RCC 7860 (cell line): ENCODE results near the gene OPHN1.
A peak's percentile ranks its signal among the peaks of the same experiment; 100 is the strongest.

Source experiments
- DNase-seq: peaks from one replicate; pipeline ENCODE4 v3.0.0-alpha.2; 2015; ENCODE audit warnings: low spot score
- FAIRE-seq: peaks from 2 replicates; lab custom pipeline; 2012; peaks lifted over from hg19 to GRCh38; lab: Jason Lieb, UNC

OPHN1 gene, protein sequence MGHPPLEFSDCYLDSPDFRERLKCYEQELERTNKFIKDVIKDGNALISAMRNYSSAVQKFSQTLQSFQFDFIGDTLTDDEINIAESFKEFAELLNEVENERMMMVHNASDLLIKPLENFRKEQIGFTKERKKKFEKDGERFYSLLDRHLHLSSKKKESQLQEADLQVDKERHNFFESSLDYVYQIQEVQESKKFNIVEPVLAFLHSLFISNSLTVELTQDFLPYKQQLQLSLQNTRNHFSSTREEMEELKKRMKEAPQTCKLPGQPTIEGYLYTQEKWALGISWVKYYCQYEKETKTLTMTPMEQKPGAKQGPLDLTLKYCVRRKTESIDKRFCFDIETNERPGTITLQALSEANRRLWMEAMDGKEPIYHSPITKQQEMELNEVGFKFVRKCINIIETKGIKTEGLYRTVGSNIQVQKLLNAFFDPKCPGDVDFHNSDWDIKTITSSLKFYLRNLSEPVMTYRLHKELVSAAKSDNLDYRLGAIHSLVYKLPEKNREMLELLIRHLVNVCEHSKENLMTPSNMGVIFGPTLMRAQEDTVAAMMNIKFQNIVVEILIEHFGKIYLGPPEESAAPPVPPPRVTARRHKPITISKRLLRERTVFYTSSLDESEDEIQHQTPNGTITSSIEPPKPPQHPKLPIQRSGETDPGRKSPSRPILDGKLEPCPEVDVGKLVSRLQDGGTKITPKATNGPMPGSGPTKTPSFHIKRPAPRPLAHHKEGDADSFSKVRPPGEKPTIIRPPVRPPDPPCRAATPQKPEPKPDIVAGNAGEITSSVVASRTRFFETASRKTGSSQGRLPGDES

GRCh38 chrX:68433155-68433980, at the start of gene OPHN1:
Gene OPHN1 (minus strand): TSS chrX:68433495. CDS start chrX:68433020, 475 bp downstream.
- DNase-seq (peak; percentile 71), FAIRE-seq (peak; percentile 78)

GRCh38 chrX:68480969-68481368, 47.7 kb upstream of the OPHN1 start:
- FAIRE-seq (no peak), DNase-seq (no peak)

DNA sequence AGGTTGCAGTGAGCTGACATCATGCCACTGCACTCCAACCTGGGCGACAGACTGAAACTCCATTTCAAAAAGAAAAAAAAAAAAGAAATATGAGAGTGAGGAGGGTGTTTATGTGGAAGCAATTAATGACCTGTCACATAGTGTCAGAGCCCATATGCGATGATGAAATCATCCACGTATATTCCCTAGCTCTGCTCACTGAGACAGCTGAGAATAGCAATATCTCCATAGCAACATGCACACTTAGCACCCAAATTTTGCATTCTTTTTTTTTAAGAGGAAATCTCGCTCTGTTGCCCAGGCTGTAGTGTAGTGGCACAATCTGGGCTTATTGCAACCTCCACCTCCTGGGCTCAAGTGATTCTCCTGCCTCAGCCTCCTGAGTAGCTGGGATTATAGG, 31.5 kb upstream of the OPHN1 start:
- no peak for DNase-seq
- FAIRE-seq: no peak

DNA sequence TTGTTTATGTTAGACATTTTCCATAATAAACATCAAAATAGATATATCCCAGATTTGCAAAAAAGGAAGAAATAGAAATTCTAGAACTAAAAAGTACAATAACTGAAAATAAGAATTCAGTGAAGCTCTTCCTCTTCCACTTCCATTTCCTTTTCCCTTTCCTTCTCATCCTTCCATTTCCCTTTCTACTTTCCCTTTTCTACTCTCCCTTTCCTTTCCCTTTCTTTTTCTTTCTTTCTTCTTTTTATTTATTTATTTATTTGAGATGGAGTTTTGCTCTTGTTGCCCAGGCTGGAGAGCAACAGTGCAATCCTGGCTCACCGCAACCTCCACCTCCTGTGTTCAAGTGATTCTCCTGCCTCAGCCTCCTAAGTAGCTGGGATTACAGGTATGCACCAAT, 30.6 kb upstream of the OPHN1 start:
- no peak for FAIRE-seq
- no peak for DNase-seq

DNA sequence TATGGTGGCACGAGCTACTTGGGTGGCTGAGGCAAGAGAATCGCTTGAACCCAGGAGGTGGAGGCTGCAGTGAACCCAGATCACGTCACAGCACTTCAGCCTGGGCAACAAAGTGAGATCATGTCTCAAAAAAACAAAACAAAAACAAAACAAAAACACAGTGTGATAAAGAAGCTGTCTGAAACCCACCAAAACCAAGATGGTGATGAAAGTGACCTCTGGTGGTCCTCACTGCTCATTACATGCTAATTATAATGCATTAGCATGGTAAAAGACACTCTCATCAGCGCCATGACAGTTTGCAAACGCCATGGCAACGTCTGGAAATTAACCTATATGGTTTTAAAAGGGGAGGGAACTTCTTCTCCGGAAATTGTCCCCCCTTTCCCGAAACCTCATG, 29.4 kb upstream of the OPHN1 start:
- DNase-seq (peak; percentile 30), FAIRE-seq (no peak)

DNA sequence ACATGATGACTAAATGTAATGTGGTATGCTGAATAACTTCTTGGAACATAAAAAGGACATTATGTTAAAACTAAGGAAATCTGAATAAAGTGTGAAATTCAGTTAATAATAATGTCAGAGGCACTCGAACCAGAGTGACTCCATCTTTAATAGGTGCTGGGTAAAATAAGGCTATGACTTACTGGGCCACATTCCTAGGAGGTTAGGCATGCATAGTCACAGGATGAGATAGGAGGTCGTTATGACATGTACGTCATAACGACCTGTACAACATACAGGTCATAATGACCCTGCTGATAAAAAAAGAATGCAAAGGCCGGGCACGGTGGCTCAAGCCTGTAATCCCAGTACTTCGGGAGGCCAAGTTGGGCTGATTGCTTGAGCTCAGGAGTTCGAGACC, 28.9 kb upstream of the OPHN1 start:
- peak; percentile 65 for DNase-seq

DNA sequence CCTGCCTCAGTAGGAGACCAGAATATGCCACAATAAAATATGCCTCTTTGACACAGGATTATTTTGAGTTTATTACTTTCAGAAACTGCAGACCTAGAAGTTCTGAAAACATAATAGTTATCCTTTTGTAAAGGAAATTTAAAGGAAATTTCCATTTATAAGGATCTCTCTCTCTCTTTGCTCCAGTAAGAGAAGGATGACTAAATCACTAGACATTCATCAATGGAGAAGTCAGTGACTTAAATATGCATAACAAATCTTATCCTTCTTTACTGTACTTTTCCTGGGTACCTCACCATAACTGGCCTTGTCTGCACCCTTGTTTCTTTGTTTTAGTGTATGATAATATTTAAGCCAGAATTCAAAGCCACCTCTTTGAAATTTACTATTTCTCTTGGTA, 28.3 kb upstream of the OPHN1 start:
- DNase-seq: no peak

More for the DNA sequence above, 28.9 kb upstream of the OPHN1 start:
- no peak for FAIRE-seq

DNA sequence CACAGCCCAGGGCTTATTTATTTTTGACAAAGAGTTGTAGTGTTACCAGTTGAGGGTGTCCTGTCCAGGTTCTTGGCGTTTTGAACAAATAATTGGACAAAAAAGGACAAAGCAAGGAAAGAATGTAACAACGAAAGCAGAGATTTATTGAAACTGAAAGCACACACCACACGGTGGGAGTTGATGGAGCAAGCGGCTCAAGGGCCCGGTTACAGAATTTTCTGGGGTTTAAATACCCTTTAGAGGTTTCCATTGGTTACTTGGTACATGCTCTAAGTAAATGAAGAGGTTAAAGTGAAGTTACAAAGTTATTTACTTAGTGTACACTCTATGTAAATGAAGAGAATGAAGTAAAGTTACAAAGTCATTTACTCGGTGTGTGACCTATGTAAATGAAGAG, 27.8 kb upstream of the OPHN1 start:
- FAIRE-seq (no peak), DNase-seq (no peak)

More for the DNA sequence above, 28.3 kb upstream of the OPHN1 start:
- no peak for FAIRE-seq

DNA sequence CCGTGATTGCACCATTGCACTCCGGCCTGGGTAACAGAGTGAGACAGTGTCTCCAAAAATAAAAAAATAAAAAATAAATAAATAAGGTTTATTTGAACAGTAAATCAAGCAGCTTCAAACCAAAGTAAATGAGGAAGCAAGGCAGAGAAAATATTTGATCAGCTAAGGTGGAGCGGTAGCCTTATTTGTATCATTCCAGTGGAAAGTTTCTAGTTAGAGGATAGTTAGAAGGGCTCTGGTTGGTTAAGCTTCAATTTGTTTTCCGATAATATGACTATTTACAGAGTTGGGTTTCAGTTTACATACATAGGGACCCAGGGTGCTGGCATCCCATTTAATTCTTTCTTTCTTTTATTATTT, 21.8 kb upstream of the OPHN1 start:
- FAIRE-seq: no peak
- no peak for DNase-seq

GRCh38 chrX:68454476-68455150, 21.3 kb upstream of the OPHN1 start:
- no peak for FAIRE-seq
- no peak for DNase-seq

- DNase-seq: no peak
- FAIRE-seq: no peak
These were observed 18.4 kb upstream of the OPHN1 start for GRCh38 chrX:68451720-68452119.

GRCh38 chrX:68443155-68443868, 10.0 kb upstream of the OPHN1 start:
- peak; percentile 38 for DNase-seq
- FAIRE-seq: peak; percentile 81

DNA sequence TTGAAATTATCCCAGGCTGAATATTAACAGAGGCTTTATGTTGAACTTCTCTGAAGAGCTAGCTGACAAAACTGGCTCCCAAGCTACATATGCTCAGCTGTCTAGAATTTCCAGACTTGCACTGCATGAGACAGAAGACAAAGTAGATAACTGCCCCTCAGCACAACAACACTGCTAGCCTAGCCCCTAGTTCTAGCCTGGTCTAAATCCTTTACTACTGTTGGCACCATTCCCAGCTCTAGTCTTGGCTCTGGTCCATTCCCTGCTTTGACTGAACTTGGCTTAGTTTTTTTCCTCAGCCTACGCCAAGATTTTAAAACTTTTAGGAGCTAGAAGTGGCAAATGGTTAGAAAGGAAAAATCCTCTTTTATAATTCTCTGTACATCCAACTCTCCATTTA, 7.6 kb upstream of the OPHN1 start:
- peak; percentile 47 for DNase-seq
- FAIRE-seq: peak; percentile 81

- DNase-seq (no peak), FAIRE-seq (no peak)
These were observed 7.1 kb upstream of the OPHN1 start for GRCh38 chrX:68440442-68440841.

DNA sequence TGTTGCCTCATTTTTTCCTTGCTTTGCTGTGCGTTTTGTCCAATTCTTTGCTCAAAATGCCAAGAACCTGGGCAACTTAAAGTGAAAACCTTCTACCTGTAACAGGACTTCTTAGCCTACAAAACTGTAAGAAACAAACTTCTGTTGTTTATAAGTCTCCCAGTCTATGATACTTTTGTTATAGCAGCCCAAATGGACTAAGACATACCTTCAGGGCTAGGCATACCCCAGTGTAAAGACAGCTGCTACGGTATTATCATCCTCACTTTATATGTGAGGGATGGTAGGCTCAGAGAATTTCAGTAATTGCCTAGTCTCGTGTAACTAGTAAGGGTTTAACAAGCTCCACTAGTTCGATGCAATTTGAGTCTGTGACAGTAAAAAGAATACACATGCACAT, 6.0 kb upstream of the OPHN1 start:
- FAIRE-seq: no peak

DNA sequence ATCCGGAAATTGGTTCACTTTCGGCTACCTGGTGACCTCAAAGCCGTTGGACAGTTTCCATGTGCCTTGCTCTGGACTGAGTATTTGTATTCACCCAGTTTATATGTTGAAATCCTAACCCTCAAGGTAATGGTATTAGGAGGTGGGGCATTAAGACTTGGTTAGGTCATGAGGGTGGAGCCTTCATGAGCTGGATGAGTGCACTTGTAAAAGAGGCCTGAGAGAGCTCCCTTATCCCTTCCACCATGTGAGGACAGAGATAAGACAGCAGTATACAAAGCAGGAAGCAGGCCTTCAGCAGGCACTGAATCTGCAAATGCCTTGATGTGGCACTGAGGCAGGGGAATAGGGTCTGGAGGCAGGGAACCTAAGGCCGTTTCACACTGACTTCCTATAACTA, 5.3 kb upstream of the OPHN1 start:
- FAIRE-seq (no peak), DNase-seq (no peak)

More for the DNA sequence above, 6.0 kb upstream of the OPHN1 start:
- DNase-seq: no peak

DNA sequence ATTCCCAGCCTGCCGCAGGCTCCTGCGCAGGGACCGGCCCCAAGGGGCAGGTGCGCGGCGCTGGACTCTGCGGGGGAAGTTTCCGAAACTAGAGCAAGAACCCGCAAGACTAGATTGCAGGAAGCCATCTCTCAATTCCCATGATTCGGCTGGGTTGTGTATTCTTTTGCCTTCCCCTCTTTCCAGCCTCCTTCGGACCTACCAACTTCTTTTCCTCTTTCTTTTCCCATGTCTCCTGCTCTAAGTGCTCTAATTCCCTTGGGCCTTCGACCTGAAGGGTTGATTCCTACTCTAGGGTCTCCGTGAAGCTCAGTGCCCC, 645 bp upstream of the OPHN1 start:
- no peak for FAIRE-seq
- DNase-seq: no peak

- DNase-seq (no peak), FAIRE-seq (no peak)
These were observed 647 bp downstream of the OPHN1 start for GRCh38 chrX:68432648-68433047.

DNA sequence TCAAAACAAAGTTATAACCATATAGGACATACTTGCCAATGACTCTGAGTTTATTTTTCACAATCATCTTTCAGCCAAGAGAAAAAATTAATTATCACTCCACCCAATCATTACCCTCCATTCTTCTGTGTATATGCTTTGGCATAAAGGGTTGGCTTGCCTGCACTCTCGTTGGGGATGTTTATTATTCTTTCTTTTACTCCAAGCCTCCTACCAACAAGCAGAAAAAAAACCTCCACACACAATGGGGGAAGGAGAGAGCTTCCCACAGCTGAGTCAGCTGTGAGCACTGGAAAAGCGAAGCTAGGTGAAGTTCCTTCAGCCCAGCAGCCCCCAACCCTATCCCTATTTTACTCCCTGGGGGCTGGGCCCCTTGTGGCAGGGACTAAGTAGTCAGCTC, 1.5 kb downstream of the OPHN1 start:
- DNase-seq (no peak), FAIRE-seq (no peak)

GRCh38 chrX:68429216-68429615, 4.1 kb downstream of the OPHN1 start:
- peak; percentile 94 for FAIRE-seq

More at GRCh38 chrX:68429216-68429615, 4.1 kb downstream of the OPHN1 start:
- peak; percentile 77 for DNase-seq
